ENCODE measurements around the gene MORN1. TPM values are rescaled to one million over a fixed set of nuclear protein-coding genes. Genes with fewer than 3 reads are reported as not detected.

The MORN1 gene
- total RNA-seq, 1 experiment from 2014 or later = 5.6 TPM

DNA sequence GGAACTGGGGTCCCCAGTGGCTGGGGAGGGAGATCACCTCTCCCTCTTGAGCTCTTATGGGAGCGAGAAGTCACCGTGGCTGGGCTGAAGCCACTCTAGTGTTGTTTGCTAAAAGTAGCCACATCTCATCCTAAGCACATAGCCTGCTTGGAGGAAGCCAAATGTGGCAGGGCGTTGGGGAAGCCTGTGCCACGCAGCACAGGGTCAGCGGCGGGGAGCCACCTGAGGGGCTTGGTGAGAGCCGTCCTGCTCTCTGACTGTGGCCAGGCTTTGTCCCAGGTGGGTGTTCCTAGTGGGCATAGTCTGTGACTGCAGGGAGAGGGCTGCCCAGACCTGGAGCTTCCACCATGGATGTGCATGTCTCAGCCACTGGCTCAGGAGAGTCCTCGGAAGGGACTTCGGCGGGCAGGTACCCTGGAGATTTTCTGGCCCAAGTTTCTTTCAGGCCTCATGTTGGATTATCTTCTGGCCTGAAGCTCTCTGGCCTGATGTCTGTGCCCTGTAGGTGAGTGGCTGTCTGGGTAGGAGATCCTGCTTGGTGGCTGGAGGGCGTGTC, 38.9 kb downstream of the MORN1 start:
- DNase-seq (ENCODE audit: low read depth) = no peak

DNA sequence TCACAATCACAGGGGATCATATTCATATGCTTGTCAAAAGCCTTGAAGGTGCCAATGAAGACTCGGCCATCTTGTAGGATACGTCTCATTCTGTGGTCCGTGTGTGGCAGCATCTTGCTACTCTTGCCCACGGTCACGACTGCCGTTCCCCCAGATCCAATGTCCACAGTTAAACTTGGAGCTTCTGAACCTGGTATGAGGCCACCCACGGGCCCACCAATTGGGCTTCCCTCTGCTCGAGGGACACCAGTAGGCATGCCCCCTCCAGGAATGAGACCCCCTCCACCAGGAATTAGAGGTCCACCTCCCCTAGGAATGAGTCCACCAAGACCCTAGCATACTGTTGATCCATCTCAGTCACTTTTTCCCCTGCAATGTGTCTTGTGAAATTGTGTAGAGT, 39.6 kb downstream of the MORN1 start:
- no peak for DNase-seq (ENCODE audit: low read depth)

DNA sequence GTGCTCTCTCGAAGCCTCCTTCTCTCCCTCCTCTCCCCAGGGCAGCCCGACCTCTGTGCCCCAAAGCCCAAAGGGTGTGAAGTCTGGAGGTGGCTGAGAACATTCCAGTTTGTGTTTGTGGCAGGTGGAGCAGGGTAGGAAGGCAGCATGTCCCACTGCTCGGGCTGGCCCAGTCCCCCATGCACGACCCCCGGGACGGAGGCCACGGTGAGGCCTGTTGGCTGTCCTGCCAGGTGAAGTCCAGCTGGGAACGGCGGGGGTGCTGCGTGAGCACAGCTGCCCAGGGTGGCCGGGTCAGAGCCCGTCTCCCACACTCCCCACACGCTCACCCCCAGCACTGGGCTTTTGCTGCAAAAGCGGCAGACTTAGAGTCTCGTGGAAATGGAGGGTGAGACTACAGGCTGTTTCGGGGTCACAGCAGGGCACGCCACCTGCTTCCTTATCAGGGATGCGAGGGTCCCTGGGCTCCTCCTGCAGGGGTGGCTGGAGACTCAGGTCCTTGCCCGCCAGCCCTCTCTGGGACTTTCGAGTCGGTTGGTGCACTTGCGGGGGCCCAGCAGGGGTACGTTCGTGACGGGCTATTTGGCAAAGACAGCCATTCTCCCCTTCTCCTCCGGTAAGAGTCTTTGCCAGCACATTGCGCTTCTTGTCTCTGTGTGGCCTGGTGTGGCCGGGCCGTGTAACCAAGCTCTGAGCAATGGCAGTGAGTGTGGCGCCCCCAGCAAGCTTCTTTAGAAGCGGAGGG, 40.3 kb downstream of the MORN1 start:
- no peak for DNase-seq (ENCODE audit: low read depth)

DNA sequence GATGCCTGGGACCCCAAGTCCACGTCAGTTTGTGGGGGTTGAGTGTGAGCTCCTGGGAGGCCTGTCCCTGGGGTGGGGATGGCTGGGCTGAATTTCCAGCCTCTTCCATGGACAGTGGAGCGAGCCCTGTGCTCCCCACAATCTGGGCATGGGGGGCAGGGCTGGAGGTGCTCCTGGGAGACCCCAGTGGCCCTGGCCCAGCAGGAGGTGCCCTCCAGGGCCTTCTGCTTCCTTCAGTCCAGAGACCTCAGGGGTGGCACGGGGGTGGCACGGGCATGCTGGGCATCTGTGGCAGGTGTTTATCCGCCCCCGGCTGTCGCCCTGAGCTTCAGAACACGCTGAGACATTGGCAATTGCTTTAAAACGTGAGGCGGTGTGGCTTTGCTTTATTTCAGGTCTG, 40.9 kb downstream of the MORN1 start:
- no peak for DNase-seq (ENCODE audit: low read depth)

DNA sequence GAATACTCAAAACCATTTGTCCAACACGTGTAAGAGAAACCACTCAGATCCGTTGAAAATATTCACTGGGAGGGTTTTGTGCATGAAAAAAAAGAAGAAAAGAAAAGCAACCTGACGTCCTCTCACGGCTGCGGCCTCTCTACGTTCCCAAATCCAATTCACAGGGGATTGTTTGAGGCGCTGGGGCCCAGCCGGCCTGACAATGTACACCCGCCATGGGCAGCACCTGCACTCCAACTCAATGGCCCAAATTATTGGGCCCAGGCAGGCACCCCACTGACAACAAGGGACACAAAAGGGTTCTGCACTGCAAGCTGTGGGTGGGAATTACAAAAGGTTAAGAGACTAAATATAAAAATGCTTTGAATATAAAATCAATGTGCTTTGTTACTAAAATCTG, 41.5 kb downstream of the MORN1 start:
- DNase-seq (ENCODE audit: low read depth) = no peak

- no peak for DNase-seq (ENCODE audit: low read depth)
Measured at GRCh38 chr1:2348346-2349325, 42.7 kb downstream of the MORN1 start.

DNA sequence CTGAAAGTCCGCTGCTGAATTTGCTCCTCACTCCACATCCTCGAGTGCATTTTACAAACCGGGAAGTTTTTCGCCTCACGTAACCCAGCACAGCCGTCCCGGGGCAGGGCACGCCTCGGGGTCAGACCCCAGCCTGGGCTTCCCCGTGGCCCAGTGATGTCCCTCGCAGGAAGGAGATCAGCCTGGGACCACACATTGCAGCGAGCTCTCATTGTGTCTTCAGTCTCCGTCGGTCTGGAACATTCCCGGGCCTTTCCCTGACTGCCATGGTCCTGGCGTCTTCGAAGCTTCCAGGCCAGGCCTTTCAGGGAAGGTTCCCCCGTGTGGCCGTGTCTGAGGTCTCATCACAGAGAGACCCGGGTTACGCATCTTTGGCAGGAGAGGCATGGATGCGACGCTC, 43.5 kb downstream of the MORN1 start:
- DNase-seq (ENCODE audit: low read depth) = no peak

- no peak for DNase-seq (ENCODE audit: low read depth)
Measured at GRCh38 chr1:2347409-2347785, 44.0 kb downstream of the MORN1 start.

DNA sequence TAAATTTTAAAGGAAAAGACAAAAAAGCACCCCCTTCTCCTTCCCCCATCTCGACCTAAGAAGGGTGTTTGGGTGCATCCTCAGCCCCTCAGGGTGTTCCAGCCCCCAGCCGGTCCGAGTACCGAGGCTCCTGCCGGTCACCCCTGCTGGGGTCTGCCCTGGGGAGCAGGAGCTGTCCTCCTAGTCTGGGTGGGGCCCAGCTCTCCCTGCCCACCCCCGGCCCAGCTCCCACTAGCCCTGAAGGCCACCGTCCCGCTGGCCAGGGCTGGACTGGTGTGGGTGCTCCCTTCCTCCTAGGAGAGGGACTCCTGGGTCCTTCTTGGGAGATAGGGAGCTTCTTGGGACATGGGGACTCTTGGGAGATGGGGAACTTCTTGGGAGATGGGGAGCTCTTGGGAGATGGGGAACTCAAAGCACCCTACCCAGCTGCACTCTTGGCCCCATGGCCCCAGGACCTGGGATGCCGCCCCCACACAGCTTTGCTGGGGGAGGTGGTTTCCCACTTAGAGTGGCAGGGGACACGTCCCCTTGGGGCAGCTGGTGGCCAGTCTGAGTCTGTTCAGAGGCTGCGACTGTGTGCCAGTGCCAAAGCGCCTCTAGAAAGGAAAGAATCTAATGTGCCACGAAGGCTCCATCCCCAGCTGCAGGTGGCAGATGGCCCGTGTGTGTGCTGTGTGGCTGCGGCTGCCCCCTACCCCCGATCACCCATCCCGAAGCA, 44.5 kb downstream of the MORN1 start:
- no peak for DNase-seq (ENCODE audit: low read depth)

DNA sequence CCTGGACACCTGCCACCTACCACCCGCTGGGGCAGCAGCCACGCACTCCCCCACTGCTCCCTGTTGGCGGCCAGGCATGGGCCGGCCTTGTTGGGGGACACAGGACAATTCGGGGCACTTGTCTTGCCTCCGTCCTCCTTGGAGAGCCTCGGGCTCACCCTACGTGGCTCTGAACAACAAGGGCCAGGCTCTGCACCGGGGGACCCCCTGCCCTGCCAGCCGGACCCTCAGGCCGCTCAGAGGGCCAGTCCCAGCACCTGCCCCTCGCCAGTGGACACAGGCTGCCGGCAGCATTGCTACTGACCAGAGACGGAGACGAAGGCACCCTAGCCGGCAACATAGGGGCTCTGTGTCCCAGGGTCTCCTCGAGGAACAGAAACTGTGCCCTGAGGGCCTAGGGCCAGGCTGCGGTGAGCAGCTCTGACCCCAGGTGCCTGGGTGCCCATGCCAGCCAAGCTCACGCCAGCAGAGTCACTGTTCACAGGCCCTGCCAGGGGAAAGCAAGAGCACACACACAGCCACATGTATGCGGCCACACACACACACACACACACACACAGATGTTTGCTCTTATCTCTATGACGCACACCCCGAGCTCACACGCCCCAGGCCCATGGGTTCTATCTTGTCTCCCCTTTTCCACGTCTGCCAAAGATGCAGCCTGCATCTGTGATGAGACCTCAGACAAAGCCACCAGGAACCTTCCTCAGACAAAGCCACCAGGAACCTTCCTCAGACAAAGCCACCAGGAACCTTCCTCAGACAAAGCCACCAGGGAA, 45.9 kb downstream of the MORN1 start:
- DNase-seq (ENCODE audit: low read depth) = no peak

DNA sequence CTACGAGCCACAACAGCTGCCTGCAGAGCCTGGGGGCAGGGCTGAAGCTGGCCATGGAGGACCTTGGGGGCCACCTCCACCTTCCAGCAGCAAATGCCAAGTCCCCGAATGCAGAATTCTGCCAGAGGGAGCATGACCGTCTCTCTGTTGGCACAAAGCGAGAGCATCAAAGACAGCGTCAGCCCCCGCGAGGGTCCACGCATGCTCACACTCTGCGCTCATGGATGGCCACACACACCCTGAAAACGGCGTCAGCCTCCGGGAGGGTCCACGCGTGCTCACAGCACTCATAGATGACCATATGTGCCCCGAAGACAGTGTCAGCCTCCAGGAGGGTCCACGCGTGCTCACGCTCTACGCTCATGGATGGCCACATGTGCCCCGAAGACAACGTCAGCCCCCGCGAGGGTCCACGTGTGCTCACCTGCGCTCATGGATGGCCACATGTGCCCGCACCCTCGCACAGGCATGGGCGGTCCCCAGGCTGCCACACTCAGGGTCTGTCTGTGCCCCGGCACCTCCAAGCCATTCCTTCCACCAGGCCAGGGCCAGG, 46.5 kb downstream of the MORN1 start:
- no peak for DNase-seq (ENCODE audit: low read depth)

- no peak for DNase-seq (ENCODE audit: low read depth)
Measured at GRCh38 chr1:2344121-2344681, 47.2 kb downstream of the MORN1 start.

- DNase-seq (ENCODE audit: low read depth) = no peak
Measured at GRCh38 chr1:2343023-2343935, 48.1 kb downstream of the MORN1 start.

- DNase-seq (ENCODE audit: low read depth) = no peak
Measured at GRCh38 chr1:2342384-2343022, 48.9 kb downstream of the MORN1 start.

DNA sequence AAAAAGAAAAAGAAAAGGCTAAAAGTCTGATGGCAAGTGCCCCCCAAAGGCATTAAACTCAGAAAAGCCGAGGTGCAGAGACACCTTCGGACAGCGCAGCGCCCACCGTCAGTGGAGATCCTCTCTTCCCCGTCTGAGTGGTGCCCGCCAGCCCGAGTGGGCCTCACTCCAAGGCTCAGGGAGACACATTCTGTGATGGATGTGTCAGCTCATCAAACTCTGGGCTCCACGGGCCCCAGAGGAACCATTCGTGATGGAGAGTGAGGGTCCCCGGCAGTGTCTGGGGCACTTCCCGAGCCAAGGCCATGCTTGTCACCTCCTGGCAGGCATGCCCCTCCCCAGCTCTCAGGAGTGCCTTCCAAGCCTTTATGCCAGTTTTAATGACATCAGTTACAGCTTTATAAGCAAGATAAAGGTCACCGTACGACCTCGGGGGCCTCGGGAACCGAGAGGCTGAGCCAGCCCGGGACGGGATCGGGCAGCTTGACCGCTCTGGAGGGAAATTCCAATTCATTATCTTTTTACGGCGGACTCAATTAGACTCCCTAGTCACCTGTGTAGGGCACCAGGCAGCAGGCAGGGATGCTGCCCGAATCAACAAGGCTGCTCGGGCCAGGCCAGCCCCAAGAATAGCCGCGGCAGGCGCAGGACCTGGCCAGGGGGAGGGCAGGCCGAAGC, 49.5 kb downstream of the MORN1 start:
- DNase-seq (ENCODE audit: low read depth) = no peak

DNA sequence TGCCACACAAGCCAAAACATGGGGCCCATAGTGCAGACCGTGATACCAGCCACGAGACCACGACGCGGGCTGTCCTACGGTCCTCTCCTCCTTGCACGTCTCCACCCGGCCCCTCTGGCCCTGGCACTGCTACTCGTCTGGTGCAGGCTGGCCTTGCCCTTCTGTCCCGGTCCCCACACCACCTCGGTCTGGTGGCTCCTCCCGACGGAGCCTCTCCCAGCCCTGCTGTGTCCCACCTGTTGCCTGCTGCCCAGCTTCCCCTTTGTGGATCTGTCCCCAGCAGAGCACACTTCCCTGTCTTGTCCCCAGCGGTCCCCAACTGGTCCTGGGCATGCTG, 50.5 kb downstream of the MORN1 start:
- DNase-seq (ENCODE audit: low read depth) = no peak

- no peak for DNase-seq (ENCODE audit: low read depth)
Measured at GRCh38 chr1:2340086-2340917, 51.1 kb downstream of the MORN1 start.
